K562 (cell line): ENCODE data around the gene KIAA0040. TPM values are rescaled to one million over a fixed set of nuclear protein-coding genes. Genes with fewer than 3 reads are reported as not detected.

Experiments used
- BRF1 ChIP-seq: IDR thresholded peaks from 3 replicates; pipeline ENCODE4 v1.6.1; 2011; ENCODE audit warnings: borderline replicate concordance, mild to moderate bottlenecking; ENCODE audit not compliant: insufficient read length; ENCODE audit errors: extremely low read depth
- BRF2 ChIP-seq: IDR thresholded peaks from 3 replicates; pipeline ENCODE4 v1.6.1; 2011; ENCODE audit warnings: borderline replicate concordance, mild to moderate bottlenecking; ENCODE audit not compliant: insufficient read length, insufficient read depth
- CLOCK ChIP-seq: fragments of 250-450 bp; sonication (Bioruptor Pico); IDR thresholded peaks from 2 replicates; pipeline ENCODE4 v1.4.0; 2020; ENCODE audit warnings: mild to moderate bottlenecking, moderate library complexity, borderline replicate concordance
- HDAC8 ChIP-seq: fragments of 450-650 bp; IDR thresholded peaks from 2 replicates; pipeline ENCODE4 v1.6.1; 2016; ENCODE audit warnings: mild to moderate bottlenecking, missing genetic modification characterization, moderate library complexity, missing compliant biosample characterization
- HNRNPL ChIP-seq: fragments of 200-400 bp; formaldehyde crosslinking; IDR thresholded peaks from 2 replicates; pipeline ENCODE4 v1.6.1; 2017; ENCODE audit warnings: low read depth, mild to moderate bottlenecking, low read length
- KLF6 ChIP-seq: fragments of 250-450 bp; sonication (Bioruptor Pico); IDR thresholded peaks from 2 replicates; pipeline ENCODE4 v1.4.0; 2020; ENCODE audit warnings: mild to moderate bottlenecking, moderate library complexity, borderline replicate concordance
- SMARCB1 ChIP-seq: IDR thresholded peaks from 2 replicates; pipeline ENCODE4 v1.6.1; 2011; ENCODE audit warnings: improper control_type of control experiment, low read depth; ENCODE audit not compliant: insufficient read length
- SNAPC5 ChIP-seq: fragments of 250-450 bp; sonication (Bioruptor Pico); IDR thresholded peaks from 2 replicates; pipeline ENCODE4 v1.8.0; 2021; ENCODE audit warnings: moderate library complexity, mild to moderate bottlenecking, inconsistent platforms
- TEAD4 ChIP-seq, 2 experiments: sonication (generic) in 1 of 2; formaldehyde crosslinking in 1 of 2; IDR thresholded peaks; 2 replicates each; pipeline versions ENCODE4 v1.6.1 to v1.8.0; 2012 to 2022; ENCODE audit warnings: borderline replicate concordance in 1 of 2, inconsistent platforms in 1 of 2, low read length in 1 of 2, mild to moderate bottlenecking in 1 of 2, missing genetic modification reagents in 1 of 2
- ZBTB1 ChIP-seq: sonication (generic); formaldehyde crosslinking; IDR thresholded peaks from 2 replicates; pipeline ENCODE4 v1.8.1; 2023; ENCODE audit warnings: missing genetic modification reagents, low read depth, mild to moderate bottlenecking, borderline replicate concordance
- ZBTB40 ChIP-seq, 2 experiments: fragments of 450-650 bp in 1 of 2; sonication (generic) in 1 of 2; formaldehyde crosslinking in 1 of 2; IDR thresholded peaks; 2 replicates each; pipeline versions ENCODE4 v1.7.1 to v1.9.0; 2016 to 2022; ENCODE audit warnings: inconsistent platforms in 1 of 2, mild to moderate bottlenecking in 1 of 2, missing genetic modification reagents in 1 of 2
- polyA plus RNA-seq, 8 experiments: library from polyadenylated mRNA; depleted of rRNA in 4 of 8; stranded (reverse) in 5 of 8; unstranded in 3 of 8; fragments of >200 nt; fragmentation: Nextera tagmentation in 2 of 8; fragmentation: Illumina TruSeq in 1 of 8; extraction: Ambion mirVana in 2 of 8; extraction: Trizol in 1 of 8; gene quantifications; 2 replicates each; pipeline versions ENCODE4 v1.2.1 to v1.2.3, GENCODE V29; 2011 to 2014; ENCODE audit warnings: inconsistent platforms in 1 of 8, missing spikeins in 1 of 8
- total RNA-seq, 7 experiments: library from RNA; depleted of rRNA in 6 of 7; stranded (reverse); fragments of >200 nt in 6 of 7; fragmentation: Illumina TruSeq in 2 of 7; extraction: Trizol in 2 of 7; gene quantifications; 2 replicates each; pipeline versions ENCODE4 v1.2.1 to v1.2.3, GENCODE V29; 2011 to 2021; ENCODE audit warnings: low replicate concordance in 1 of 7

Gene KIAA0040
- total and polyA plus RNA-seq, 9 of the 15 experiments (the other 6 are each of a cell fraction or from before 2014, with no cell fraction given) = 3.4 to 13.6 (median 7.1) TPM

- TF ChIP-seq SMARCB1 = no peak
- no peak for TF ChIP-seq HDAC8 (tag)
- no peak for TF ChIP-seq CLOCK (CRISPR knock-in tag)
- TF ChIP-seq HNRNPL = 0 out of 2 replicates have a peak, but pooled peaks have one; percentile 55
- 0 out of 2 replicates have a peak, but pooled peaks have one; percentile 17 for TF ChIP-seq KLF6 (CRISPR knock-in tag)
- no peak for TF ChIP-seq BRF2
- no peak for TF ChIP-seq ZBTB1 (CRISPR knock-in tag)
- TF ChIP-seq SNAPC5 (CRISPR knock-in tag) = no peak
- no peak for TF ChIP-seq ZBTB40 (IDR thresholded peaks at IDR 0.05)
- no peak for TF ChIP-seq ZBTB40 (CRISPR knock-in tag; IDR thresholded peaks at IDR 0.05)
- TF ChIP-seq BRF1 = no peak
- TF ChIP-seq TEAD4 (IDR thresholded peaks at IDR 0.05; ENCODE audit: low read length) = no peak
- no peak for TF ChIP-seq TEAD4 (CRISPR knock-in tag; IDR thresholded peaks at IDR 0.05; ENCODE audit: borderline replicate concordance)
These were observed at the start of gene KIAA0040 (continued) for GRCh38 chr1:175192630-175193526.
